HG03060 (cell line): Measurements from ENCODE around the gene OXGR1.

Source experiments
- ATAC-seq: cut with Tn5 transposase; IDR thresholded peaks from one replicate; pipeline ENCODE4 v1.9.1; 2021; ENCODE audit warnings: low read depth, moderate number of reproducible peaks; ENCODE audit not compliant: unreplicated experiment

The OXGR1 gene

DNA sequence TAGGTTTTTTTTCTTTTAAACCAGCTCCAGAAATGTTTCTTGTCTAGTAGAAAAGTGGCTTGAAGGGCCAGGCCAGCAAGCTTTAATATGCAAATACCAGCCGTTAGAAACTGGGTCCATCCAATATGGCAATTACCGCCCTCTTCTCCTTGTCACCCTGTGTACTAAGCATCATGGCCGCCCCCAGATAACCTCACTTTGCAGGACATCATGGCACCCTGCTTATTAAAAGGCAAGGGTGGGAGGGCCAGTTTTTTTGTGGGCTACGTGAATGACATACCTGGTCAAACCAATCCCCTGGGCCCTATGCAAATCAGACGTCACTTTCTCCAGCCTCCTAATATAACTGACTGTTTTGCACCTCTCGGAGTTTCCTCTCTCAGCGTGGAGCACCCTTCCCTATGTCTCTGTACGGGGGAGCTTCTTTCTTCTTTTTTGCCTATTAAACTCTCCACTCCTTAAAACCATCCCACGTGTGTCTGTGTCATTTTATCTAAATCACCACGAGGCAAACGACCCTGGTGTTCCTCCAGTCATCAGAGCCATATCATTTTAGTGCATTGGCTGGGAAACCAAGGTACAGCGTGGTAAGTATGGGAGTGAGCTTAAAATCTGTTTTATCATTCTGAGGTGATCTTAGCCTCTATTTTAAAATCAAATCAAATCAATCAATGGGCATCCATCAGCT is 27.7 kb downstream of the OXGR1 start:
- no peak for ATAC-seq

DNA sequence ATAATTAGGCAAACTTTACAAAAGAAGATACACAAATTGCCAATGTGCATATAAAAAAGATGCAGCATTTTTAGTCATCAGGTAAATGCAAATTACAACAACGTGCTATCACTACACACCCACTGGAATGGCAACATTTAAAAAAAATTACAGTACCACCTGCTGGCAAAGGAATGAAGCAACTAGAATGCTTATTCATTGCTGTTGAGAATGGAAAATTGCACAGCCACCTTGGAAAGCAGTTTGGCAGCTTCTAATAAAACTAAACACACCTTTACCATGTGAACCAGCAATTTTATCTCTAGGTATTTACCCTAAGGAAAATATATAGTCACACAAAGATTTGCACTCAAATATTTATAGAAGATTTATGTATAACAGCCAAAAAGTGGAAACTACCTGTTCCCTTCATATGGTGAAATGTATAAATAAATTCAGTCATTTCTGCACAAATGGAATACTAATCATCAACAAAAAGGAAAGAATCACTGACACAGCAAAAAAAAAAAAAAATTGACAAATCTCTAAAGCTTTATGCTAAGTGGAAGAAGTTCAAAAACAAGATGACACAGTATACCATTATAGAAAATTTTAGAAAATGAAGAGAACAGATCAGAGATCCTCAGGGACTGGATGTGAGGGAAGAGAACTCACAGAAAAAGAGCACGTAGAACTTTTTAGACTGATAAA is 30.3 kb downstream of the OXGR1 start:
- ATAC-seq = no peak

DNA sequence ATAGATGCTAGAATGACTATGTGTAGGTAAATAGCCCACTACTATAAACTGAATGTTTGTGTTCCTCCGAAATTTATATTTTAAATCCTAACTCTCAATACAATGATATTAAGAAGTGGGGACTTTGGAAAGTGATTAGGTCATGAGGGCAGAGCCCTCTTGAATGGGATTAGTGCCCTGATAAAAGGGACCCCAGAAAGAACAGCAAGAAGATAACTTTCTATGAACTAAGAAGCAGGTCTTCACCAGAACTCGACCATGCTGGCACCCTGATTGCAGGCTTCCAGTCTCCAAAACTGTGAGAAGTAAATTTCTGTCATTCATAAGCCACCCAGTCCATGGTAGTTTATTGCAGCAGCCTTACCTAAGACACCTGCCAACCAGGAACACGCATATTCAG is 33.9 kb downstream of the OXGR1 start:
- no peak for ATAC-seq

DNA sequence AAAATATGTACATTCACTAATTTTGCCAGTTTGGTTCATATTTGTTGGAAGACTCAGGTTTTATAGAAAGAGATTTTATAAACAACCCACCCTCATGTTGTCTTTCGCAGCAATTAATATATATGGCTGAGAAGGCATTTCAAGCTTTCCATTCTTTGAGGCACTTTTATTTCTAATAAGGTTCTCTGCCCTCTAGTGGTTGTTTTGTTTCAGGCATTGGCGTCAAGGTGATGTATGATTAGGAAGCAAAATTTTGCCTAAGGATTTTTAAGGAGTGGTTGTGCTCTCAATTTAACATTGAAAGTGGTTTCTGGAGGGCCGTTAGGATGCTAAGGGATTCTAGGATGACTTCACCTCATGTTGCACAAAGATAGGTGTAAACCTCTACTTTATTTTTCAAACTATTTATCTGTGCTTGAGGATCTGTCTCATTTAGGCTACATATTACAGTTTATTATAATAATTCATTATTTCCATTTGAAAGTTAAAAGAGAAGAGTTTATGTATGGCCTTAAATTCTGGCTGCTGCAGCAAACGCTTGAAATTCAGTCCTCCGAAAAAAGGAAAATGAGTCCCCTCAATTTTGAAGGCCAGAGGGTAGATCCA is 35.9 kb downstream of the OXGR1 start:
- no peak for ATAC-seq

DNA sequence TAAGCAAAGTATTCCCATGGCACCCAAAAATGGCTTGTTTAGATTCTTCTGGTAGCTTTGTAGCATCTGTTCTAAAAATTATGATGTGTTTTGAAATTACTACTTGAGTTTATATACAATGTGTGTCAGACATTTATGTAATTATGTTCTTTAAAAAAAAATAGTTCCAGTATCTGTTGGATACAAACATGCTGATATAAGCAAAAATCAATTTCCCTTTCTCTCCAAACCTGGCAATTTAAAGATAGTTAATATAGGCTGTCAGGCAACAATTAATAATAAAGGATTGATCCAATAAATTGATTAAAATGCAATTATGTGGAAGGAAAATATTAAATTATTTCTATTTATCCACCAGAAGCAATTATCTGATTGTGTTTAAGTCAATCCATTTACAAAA is 41.7 kb downstream of the OXGR1 start:
- no peak for ATAC-seq

DNA sequence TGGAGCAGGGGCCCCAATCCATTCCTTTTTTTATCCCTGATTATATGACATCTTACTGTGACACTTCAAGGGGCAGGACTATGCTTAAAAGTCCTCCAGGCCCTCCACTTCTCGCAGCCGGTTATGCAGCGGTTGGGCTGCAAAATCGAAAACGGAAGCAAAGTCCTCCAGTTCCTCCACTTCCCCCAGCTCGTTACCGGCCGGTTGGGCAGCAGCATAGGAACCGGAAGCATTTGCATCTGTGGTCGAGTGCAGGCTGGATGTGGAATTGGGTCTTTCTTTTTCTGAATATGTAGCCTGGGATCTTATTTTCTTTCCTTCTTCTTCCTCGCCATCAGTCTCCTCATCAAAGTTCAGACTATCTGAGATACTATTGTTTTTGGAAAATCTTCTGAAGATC is 46.1 kb downstream of the OXGR1 start:
- ATAC-seq = no peak

DNA sequence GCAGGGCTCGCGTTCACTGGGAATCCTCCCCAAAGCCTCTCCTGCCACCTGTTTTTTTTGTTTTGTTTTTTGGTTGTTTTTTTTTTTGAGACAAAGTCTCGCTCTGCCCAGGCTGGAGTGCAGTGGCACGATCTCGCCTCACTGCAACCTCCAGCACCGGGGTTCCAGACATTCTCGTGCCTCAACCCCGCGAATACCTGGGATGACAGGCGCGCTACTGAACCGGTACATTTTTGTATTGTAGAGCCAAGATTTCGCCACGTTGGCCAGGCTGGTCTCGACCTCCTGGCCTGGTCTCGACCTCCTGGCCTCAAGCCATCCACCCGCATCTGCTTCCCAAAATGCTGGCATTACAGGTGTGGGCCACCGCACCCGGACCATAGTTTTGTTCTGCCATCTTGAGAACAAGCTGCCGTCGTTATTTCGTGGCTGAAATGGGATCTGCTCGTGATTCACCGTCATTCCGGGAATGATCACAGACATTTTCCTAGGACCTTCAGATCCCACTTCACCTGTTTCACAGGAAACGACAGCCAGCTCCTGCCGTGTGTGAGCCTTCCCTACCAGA is 46.8 kb downstream of the OXGR1 start:
- ATAC-seq = no peak

DNA sequence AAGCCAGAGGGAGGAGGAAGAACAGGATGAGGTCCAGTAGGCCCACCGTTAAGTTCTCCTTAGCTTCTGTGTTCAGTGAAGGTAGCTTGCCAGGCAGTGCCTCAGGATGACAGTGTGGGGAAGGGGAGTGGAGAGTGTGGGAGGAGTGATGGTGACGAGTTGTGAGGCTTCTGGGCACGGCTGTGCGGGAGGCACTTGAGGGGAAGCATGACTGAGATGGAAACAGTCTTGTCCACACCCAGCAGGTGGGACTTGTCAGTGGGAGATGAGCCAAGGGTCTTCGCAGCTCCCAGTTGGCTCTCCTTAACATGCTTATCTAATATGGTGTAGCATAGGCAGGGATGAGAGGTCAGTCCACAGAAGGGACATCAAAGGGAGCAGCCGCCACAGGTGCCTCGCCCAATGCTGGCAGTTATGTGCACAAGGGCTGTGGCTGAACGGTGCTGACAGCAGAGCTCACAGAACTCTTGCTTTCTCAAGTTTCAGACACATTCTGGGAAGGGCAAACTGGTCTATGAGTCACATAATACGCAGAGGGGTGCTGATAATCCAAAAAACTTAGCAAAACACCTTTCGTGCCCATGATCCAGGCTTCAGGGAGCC is 47.5 kb downstream of the OXGR1 start:
- no peak for ATAC-seq

DNA sequence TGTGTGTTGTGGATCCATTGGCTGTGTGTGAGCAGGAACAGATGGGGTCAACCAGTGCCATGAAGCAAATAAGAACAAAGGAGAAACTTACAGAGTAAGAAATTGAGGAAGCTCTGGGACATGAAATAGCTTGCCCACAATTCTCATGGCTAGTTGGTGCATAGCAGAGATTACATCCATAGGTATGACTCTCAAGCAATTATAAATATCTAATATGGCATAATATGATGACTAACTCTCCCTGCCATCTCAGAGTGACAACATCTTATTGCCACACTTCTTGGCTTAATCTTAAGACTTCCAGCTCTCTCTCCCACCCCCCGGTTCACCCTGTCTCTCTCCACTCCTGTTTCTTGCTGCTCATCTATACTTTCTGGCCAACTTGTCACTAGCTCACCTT is 53.3 kb downstream of the OXGR1 start:
- no peak for ATAC-seq

DNA sequence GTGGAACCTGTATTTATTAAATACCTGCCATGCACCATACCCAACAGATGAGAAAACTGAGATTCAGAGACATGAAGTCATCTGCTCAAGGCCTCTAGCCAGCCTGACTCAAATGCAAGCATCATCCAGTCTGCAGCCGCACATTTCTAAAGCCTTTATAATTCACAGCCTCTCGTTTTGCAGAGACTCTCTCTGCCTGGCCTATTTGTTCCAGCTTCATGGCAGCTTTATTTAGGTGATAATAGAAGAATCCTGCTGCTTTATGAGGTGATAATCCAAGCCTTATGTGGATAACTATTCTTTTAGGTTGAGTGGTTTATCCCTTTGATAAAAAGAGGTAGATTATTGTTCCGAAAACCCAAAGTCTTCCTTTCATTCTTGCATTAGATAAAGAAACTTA is 58.4 kb downstream of the OXGR1 start:
- no peak for ATAC-seq
